HG03575 (cell line): Measurements from ENCODE around the gene TUT7.
"Not testable (repeated sequence)": the region's sequence is repeated elsewhere in the genome, so short reads cannot be mapped to it uniquely, and the experiment has no call there.

Experiments
- ATAC-seq: cut with Tn5 transposase; IDR thresholded peaks from one replicate; pipeline ENCODE4 v1.9.1; 2021; ENCODE audit not compliant: unreplicated experiment, insufficient number of reproducible peaks, low FRiP score; ENCODE audit errors: extremely low read depth

TUT7 gene, protein sequence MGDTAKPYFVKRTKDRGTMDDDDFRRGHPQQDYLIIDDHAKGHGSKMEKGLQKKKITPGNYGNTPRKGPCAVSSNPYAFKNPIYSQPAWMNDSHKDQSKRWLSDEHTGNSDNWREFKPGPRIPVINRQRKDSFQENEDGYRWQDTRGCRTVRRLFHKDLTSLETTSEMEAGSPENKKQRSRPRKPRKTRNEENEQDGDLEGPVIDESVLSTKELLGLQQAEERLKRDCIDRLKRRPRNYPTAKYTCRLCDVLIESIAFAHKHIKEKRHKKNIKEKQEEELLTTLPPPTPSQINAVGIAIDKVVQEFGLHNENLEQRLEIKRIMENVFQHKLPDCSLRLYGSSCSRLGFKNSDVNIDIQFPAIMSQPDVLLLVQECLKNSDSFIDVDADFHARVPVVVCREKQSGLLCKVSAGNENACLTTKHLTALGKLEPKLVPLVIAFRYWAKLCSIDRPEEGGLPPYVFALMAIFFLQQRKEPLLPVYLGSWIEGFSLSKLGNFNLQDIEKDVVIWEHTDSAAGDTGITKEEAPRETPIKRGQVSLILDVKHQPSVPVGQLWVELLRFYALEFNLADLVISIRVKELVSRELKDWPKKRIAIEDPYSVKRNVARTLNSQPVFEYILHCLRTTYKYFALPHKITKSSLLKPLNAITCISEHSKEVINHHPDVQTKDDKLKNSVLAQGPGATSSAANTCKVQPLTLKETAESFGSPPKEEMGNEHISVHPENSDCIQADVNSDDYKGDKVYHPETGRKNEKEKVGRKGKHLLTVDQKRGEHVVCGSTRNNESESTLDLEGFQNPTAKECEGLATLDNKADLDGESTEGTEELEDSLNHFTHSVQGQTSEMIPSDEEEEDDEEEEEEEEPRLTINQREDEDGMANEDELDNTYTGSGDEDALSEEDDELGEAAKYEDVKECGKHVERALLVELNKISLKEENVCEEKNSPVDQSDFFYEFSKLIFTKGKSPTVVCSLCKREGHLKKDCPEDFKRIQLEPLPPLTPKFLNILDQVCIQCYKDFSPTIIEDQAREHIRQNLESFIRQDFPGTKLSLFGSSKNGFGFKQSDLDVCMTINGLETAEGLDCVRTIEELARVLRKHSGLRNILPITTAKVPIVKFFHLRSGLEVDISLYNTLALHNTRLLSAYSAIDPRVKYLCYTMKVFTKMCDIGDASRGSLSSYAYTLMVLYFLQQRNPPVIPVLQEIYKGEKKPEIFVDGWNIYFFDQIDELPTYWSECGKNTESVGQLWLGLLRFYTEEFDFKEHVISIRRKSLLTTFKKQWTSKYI (N-terminal part only)

GRCh38 chr9:86354011-86354817 is at the start of gene TUT7:
Gene TUT7, minus strand, starts transcription at chr9:86354410. Its CDS starts 1,211 bp downstream, at chr9:86353199.
- peak; percentile 51 for ATAC-seq

- no peak for ATAC-seq
Measured at GRCh38 chr9:86402591-86402990, 48.4 kb upstream of the TUT7 start.

GRCh38 chr9:86396412-86396811 is 42.2 kb upstream of the TUT7 start:
- ATAC-seq, result no peak

- ATAC-seq, result not testable (repeated sequence)
Measured at GRCh38 chr9:86390184-86390583, 36.0 kb upstream of the TUT7 start.

DNA sequence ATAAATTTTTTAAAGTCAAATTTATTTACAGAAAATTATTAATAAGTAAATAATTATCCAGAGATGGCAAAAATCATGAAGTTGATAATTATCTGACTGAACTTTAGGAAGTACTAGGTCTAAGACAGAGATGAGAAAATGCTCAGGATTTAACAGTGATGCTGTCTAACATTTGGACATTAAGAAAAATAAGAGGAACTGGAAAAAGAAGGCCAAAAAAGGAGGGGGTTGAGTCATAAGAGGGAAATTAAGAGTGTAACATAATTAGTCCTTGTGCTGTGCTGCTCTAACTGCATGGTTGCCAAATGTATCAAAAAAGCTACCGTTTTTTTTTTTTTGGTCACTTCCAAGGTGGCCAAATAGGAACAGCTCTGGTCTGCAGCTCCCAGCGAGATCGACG is 35.4 kb upstream of the TUT7 start:
- ATAC-seq, result no peak

DNA sequence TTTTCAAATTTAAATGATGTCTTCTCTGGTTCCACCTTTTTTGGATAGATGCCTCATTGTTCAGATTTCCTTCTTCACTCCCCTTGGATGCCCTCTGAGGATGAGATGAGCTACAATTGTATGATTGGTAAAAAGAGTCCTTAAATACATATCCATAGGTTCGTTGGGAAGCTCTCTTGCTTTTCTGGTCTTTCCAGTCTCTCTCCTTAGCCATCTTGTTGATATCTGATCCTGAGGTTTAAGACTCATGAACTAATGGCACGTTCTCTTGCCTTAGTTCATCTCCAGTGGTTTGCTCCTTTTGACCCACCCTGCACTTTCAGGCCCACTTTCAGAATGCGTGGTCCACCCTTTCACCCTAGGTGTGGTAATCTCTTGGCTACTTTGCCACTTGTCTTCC is 33.2 kb upstream of the TUT7 start:
- no peak for ATAC-seq

GRCh38 chr9:86383000-86383399 is 28.8 kb upstream of the TUT7 start:
- ATAC-seq, result not testable (repeated sequence)

DNA sequence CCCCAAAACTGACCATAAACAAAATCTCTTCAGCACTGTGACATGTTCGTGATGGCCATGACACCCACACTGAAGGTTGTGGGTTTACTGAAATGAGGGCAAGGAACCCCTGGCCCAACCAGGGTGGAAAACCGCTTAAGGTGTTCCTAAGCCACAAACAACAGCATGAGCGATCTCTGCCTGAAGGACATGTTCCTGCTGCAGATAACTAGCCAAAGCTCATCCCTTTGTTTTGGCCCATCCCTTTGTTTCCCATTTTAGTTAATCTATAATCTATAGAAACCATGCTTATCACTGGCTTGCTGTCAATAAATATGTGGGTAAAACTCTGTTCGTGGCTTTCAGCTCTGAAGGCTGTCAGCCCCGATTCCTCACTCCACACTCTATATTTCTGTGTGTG is 21.8 kb upstream of the TUT7 start:
- no peak for ATAC-seq

GRCh38 chr9:86369810-86370209 is 15.6 kb upstream of the TUT7 start:
- ATAC-seq, result no peak

- ATAC-seq, result no peak
Measured at GRCh38 chr9:86368871-86369521, 14.8 kb upstream of the TUT7 start.

DNA sequence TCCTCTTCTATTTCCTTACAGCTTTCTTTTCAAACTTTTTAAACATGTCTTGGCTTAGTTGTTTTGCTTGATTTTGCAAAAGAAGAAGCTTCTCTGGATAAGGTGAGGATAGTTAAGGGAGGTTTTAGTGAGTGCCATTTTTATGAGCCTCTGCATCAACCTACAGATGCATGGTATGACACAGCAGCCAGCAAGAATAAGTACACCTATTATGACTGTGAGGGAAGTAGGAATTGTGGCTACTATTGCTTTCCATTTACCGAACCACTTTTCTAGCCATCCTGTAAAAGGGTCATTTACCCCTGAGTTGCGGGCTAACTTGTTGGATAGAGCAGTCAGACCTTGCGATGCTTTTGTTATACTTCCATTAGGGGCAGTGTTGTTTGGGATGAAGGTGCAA is 7.0 kb upstream of the TUT7 start:
- no peak for ATAC-seq

GRCh38 chr9:86359151-86359879 is 5.1 kb upstream of the TUT7 start:
- no peak for ATAC-seq

DNA sequence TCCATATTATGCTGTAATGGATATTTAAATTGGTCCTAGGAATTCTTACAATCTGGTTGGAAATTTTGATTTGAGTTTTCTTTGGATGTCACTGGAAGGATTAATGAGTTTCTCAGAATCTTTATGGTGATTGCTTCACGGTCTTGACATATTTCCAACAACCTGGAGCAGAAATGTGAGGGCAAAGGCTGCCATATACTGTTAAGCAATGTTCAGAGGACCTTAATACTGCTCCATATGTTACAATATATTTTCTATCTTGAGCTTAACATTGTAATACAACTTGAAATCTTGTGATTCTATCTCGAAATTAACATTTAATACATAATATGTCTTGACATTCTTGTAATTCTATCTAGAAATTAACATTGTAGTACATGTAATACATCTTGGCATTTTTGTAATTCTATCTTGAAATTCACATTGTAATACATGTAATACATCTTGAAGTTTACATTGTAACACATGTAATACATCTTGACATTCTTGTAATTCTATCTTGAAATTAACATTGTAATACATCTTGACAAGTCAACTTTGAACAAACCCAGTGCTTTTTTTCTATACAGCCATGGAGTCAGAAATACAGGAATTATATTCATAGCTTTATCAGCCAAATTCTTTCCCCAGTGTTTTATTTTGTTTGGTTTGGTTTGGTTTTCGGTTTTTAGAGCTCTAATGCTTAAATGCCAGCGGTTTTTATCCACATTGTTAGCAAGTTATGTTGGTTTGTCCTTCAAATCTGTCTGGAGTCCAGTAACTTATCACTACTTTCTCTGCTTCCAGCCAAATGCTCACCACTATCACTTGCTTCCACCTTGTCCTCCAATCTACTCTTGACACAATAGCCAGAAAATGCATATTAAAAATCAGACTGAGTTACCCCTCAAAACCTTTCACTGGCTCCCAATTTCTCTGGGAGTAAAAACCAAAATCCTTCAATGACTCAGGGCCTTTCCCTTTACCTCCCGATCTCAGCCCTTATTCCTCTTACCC is 3.0 kb upstream of the TUT7 start:
- no peak for ATAC-seq

GRCh38 chr9:86355814-86356213 is 1.6 kb upstream of the TUT7 start:
- ATAC-seq, result no peak

- ATAC-seq, result peak; percentile 5
Measured at GRCh38 chr9:86354818-86355309, 654 bp upstream of the TUT7 start.

GRCh38 chr9:86353655-86354010 is 577 bp downstream of the TUT7 start:
- no peak for ATAC-seq
